Dermis blood vessel endothelial cell (primary cell): ENCODE results near the gene KRTAP3-3. TPM values are rescaled to one million over a fixed set of nuclear protein-coding genes. Genes with fewer than 3 reads are reported as not detected.

Experiments
- DNase-seq: peaks from one replicate; pipeline ENCODE4 v3.0.0; 2010
- total RNA-seq: library from RNA; depleted of rRNA; stranded (reverse); fragments of >200 nt; gene quantifications from 2 replicates; pipeline ENCODE4 v1.2.3, GENCODE V29; 2014

The KRTAP3-3 gene
- total RNA-seq, 1 donor from 2014 or later: not detected

DNA sequence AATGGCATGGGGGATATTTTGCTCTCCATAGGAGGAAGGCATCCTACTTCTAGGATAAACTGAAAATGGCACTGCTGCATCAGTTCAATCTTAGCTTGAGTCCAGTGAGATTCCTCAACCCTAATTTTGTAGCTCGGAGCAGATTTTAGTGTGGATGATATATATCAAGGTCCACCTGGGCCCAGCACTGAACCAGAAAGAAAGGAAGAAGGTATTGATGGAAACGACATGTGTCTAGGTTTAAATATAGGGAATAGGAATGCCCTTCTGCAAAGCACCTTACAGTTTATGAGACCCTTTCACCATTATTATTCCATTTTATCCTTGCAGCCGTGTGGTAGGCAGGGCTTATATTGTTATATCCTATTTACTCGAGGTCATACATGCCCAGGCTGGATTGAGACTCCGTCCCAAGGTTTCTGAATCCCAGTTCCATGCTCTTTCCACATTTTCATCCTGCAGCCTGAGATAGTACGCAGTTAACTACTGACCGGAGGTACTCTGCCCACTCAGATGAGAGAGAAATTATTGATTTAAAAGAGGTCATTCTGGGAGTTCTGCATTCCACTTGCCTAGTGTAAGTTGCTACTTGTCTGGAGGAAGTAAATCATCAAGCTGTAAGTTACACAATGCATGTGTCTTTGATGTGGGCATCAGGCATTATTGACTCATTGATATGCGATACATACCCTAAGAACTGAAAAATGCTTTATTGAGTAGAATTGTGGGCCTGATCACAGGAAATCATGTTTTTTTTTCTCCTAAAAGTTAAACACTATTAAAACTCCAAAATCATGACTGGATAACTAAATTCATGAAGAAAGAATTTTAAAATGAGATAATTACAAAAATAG is 37.3 kb downstream of the KRTAP3-3 start:
- no peak for DNase-seq

DNA sequence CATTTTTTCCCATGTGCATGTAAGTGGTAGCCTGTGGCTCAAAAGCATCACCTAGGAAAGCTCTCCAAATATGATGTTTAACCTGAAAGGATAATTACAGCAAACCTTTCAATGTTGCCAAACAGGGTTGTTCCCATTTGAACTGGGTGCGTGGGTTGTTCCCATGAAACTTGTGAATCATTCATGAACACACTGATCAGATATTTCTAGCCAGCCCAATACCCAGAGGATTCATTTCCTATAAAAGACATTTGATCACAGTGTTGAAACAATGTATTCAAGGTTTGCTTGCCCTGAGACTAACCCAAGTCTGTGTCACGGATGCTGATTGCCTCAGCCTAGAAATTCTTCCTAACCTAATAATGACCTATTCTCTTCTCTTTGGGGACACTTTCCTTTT is 40.1 kb downstream of the KRTAP3-3 start:
- DNase-seq: no peak

DNA sequence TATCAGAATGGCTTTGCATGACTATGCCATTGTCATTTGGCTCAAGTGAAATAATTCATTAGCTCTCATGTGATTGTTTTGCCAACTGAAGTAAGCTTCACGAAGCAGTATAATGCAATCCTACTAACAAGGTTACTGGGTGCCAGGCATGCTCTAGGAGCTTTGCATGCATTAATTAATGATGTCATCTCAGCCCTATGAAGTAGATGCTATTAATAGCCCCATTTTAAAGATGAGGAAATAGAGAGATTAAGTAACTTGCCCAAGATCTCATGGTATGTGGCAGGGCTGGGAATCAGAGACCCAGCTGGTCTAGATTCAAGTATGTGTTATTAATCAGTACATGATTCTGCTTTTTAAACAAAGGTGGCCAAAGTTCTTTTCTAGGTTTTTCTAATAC is 41.3 kb downstream of the KRTAP3-3 start:
- no peak for DNase-seq

DNA sequence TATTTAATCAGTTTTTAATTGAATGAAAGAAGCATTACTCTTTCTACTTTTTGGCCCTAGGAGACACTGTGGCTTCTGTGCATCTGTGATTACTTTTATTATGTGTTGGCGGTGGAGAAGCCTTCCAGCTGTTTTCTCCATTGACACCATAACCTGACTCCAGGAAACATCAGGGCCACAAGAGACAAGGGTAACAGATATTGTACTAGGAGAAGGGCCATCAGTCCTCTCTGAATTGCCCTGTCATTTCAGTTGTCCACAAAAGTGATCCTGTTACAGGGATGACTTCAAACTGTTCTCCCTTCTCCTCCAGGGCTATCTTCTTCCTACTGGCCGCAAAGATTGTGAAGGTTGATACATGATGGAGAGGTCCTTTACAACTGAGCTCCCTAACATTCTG is 41.8 kb downstream of the KRTAP3-3 start:
- DNase-seq: no peak

DNA sequence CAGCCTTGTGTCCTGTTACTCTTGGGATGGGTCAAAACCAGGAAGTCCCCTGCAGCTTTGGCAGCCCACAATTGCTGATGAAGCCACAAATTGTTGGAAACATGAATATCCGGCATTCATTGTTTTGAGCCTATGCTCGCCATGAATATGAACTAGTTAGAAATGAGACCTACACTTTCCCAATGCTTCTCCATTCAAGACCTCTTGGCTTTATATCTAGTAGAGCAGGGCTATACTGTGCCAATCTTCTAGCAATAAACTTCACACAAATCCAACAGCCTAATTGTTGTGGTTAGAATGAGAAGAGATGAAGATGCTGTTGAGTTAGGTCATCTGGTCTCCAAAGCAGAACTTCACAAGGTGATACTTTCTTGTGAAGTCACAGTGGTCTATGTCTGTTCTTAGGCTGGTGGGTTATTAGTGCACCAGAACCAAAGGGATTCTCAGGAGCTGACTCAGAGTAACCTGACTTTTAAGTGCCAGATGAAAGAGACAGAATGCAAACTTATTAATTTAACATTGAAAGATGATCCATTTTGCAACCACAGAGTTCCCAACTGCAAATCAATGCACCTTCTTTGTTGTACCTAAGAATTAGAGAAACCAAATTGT is 42.8 kb downstream of the KRTAP3-3 start:
- DNase-seq: no peak

DNA sequence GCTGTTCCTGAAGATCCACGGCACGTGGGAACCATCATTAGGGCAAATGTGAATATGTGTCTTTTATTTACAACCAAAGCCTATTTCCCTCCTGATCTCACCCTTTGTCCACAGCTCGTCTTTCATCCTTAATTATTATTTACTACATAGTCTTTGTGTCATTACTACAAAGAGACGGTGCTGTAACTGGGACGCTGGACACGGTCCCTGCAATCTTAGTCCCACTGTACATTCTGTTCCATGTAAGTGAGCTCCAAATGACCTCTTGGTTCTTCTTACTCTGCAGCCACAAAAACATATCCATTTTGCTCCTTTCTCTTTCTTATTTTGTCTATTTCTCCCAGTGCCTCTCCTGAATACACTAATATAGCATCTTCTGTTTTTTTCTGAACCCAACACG is 43.8 kb downstream of the KRTAP3-3 start:
- no peak for DNase-seq

DNA sequence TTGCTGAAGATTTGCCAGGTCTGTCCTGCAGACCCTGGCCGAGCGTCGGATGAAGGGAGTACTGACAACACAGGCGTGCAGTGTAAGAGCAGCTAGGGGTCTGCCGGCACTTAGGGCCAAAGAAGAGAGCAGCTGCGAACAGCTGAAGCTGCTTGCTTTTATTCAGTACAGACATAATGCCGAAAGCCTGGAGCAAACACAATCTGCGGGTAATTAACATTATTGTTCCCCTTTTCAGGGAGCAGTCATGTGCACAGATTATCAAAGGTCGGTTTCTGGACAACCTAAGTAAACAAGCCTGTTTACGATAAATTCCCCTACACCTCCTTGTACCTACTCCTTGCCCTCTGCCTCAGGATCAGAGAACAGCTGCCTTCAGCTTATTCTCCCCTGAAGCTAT is 44.5 kb downstream of the KRTAP3-3 start:
- no peak for DNase-seq

DNA sequence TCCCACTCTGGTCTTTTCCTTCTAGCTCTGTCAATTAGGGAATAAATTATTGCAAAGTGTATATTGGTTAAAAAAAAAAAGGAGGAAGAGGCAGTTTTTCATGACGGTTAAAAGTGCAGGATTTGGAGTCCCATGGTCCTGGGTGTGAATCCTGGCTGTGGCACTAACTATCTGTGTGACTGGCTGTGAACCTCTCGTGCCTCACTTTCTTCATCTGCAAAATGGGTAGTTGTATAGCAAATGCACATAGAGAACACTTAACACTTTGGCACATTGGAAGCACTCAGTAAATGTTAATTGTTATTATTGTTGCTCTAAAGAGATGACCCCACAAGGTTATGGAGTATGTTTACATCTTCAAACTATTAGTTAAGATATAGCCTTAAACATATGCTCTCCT is 46.0 kb downstream of the KRTAP3-3 start:
- no peak for DNase-seq

DNA sequence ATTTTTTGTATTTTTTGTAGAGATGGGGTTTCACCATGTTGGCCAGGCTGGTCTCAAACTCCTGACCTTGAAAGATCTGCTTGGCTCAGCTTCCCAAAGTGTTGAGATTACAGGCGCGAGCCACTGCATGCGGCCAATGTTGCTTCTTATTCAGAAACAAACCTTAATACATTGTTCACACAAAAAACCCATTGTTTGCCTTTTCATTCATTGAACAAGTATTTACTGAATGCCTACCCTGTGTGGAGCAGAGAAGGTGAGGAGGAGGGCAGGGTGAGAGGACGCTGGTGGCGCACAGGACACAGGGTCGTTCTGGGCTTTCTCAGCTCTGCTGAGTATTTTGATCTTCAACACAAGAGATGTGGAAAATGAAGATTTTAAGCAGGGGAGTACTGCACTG is 48.5 kb downstream of the KRTAP3-3 start:
- no peak for DNase-seq

DNA sequence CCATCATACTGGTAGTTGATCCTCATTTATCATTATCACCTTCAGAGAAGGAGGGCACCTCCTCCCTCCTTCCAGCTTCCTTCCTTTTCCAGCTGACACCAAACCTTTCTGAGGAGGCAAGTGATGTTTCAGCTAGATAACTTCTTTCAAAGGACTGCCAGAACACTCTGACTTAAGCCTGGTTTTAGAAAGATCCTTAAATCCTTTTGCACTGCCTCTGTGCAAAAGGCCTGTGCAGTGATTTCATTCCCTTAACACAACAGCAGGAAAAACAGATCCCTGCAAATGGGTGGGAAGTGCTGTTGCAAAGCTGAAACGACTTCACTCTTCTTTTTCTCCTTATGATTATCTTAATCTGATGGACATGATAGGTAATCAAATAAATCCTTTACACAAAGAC is 49.4 kb downstream of the KRTAP3-3 start:
- DNase-seq: no peak

Other genes starting within 250 kb of the KRTAP3-3 start
- gene KRT25, start 238.8 kb downstream of the KRTAP3-3 start, total RNA-seq: not detected in 2 replicates
- gene KRT26, start 222.0 kb downstream of the KRTAP3-3 start, total RNA-seq: not detected in 2 replicates
- not detected in 2 replicates for gene KRT27, start 211.6 kb downstream of the KRTAP3-3 start, total RNA-seq
- not detected in 2 replicates for gene KRT28, start 194.2 kb downstream of the KRTAP3-3 start, total RNA-seq
- gene KRT10, start 171.6 kb downstream of the KRTAP3-3 start, total RNA-seq: 4.9 and 5.3 TPM in 2 replicates
- gene KRT12, start 126.9 kb downstream of the KRTAP3-3 start, total RNA-seq: not detected in 2 replicates
- gene KRT20, start 108.9 kb downstream of the KRTAP3-3 start, total RNA-seq: not detected in 2 replicates
- gene KRT23, start 56.5 kb downstream of the KRTAP3-3 start, total RNA-seq: 0.47 and 1.9 TPM in 2 replicates
- gene KRT39, start 27.2 kb downstream of the KRTAP3-3 start, total RNA-seq: not detected in 2 replicates
- gene KRT40, start 9.8 kb downstream of the KRTAP3-3 start, total RNA-seq: not detected in 2 replicates
- gene KRTAP3-2, start 5.7 kb upstream of the KRTAP3-3 start, total RNA-seq: not detected in 2 replicates
- gene KRTAP3-1, start 15.0 kb upstream of the KRTAP3-3 start, total RNA-seq: not detected in 2 replicates
- gene KRTAP1-5, start 33.0 kb upstream of the KRTAP3-3 start, total RNA-seq: not detected in 2 replicates
- not detected in 2 replicates for gene KRTAP1-4, start 36.0 kb upstream of the KRTAP3-3 start, total RNA-seq
- not detected in 2 replicates for gene KRTAP1-3, start 40.7 kb upstream of the KRTAP3-3 start, total RNA-seq
- gene KRTAP1-1, start 47.3 kb upstream of the KRTAP3-3 start, total RNA-seq: not detected in 2 replicates
- gene KRTAP2-1, start 53.2 kb upstream of the KRTAP3-3 start, total RNA-seq: not detected in 2 replicates
- gene KRTAP2-2, start 61.1 kb upstream of the KRTAP3-3 start, total RNA-seq: not detected in 2 replicates
- gene KRTAP2-3, start 66.0 kb upstream of the KRTAP3-3 start, total RNA-seq: not detected in 2 replicates
- not detected in 2 replicates for gene KRTAP2-4, start 71.7 kb upstream of the KRTAP3-3 start, total RNA-seq
- not detected in 2 replicates for gene KRTAP4-7, start 90.0 kb upstream of the KRTAP3-3 start, total RNA-seq
- not detected in 2 replicates for gene KRTAP4-8, start 104.0 kb upstream of the KRTAP3-3 start, total RNA-seq
- gene KRTAP4-16, start 108.0 kb upstream of the KRTAP3-3 start, total RNA-seq: not detected in 2 replicates
- not detected in 2 replicates for gene KRTAP4-9, start 111.2 kb upstream of the KRTAP3-3 start, total RNA-seq
- not detected in 2 replicates for gene KRTAP4-11, start 124.2 kb upstream of the KRTAP3-3 start, total RNA-seq
- not detected in 2 replicates for gene KRTAP4-12, start 130.0 kb upstream of the KRTAP3-3 start, total RNA-seq
- 0.19 TPM in 1 of 2 replicates, not detected in the other for gene KRTAP4-6, start 146.4 kb upstream of the KRTAP3-3 start, total RNA-seq
- not detected in 2 replicates for gene KRTAP4-5, start 155.7 kb upstream of the KRTAP3-3 start, total RNA-seq
- gene KRTAP4-4, start 166.6 kb upstream of the KRTAP3-3 start, total RNA-seq: not detected in 2 replicates
- not detected in 2 replicates for gene KRTAP4-3, start 174.1 kb upstream of the KRTAP3-3 start, total RNA-seq
- gene KRTAP4-2, start 184.1 kb upstream of the KRTAP3-3 start, total RNA-seq: not detected in 2 replicates
- gene KRTAP4-1, start 190.7 kb upstream of the KRTAP3-3 start, total RNA-seq: not detected in 2 replicates
- not detected in 2 replicates for gene KRTAP9-1, start 195.7 kb upstream of the KRTAP3-3 start, total RNA-seq
- gene KRTAP9-2, start 232.5 kb upstream of the KRTAP3-3 start, total RNA-seq: not detected in 2 replicates
- not detected in 2 replicates for gene KRTAP9-3, start 238.3 kb upstream of the KRTAP3-3 start, total RNA-seq
- not detected in 2 replicates for gene KRTAP9-8, start 243.8 kb upstream of the KRTAP3-3 start, total RNA-seq